ENCODE data around the gene ALKBH5.
A peak's percentile ranks its signal among the peaks of the same experiment; 100 is the strongest.

The ALKBH5 gene

DNA sequence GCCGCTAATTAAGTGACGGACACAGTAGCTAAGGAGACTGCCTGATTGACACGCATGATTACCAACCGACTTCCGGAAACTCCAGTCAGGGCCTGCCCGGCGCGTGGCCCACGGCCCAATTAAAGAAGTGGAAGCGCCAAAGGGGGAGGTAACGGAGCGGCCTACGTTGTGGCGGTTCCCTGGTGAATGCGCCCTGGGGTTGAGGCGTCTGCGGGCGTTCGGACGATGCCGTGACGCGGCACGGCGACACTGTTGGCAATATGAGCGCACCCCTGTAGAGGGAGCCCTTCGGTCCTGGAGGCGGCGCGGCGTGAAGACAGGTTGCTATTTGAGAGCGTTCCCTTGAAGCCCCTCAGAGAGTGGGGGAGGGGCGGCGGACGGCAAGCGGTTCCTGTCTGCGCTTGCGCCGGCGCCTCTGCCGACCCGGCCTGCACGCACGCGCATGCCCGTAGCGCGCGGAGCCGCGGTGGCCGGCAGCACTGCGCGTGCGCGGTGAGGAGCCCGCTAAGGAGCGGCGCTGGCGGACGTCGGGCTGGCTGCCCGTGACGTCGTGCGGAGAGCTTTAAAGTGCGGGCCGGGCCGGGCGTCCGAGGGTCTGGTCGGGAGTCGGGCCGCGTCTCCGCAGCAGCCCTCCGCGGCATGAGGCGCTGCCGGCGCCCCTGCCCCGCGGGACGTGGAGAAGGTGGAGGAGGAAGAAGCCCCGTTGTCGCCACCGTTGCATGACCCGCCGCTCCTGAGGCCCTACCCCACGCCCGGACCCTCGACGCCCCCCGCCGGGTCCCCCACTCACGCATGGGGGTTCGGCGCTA, at the start of gene ALKBH5:
ALKBH5 (plus strand) TSS at position 495 of the 809 bp plus-strand sequence. CDS start 416 bp downstream, outside the sequence.
- peak; percentile 96 for DNase-seq (ENCODE audit: low read depth)

DNA sequence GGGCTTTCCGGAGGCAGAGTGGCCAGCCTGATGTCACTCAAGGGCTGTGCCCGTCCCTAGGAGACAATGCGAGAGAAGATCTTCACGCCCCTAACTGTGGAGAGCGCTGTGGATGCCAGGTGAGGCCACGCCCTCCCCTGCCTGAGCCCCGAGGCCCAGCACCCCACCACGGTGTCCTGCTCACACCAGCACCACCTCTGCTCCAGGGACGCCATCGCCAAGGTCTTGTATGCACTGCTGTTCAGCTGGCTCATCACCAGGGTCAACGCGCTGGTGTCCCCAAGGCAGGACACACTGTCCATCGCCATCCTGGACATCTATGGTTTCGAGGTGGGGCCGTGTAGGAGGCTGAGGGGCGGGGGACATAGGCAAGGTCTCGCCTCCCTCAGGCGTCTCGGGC, 47.3 kb upstream of the ALKBH5 start:
- DNase-seq (ENCODE audit: low read depth), result no peak

DNA sequence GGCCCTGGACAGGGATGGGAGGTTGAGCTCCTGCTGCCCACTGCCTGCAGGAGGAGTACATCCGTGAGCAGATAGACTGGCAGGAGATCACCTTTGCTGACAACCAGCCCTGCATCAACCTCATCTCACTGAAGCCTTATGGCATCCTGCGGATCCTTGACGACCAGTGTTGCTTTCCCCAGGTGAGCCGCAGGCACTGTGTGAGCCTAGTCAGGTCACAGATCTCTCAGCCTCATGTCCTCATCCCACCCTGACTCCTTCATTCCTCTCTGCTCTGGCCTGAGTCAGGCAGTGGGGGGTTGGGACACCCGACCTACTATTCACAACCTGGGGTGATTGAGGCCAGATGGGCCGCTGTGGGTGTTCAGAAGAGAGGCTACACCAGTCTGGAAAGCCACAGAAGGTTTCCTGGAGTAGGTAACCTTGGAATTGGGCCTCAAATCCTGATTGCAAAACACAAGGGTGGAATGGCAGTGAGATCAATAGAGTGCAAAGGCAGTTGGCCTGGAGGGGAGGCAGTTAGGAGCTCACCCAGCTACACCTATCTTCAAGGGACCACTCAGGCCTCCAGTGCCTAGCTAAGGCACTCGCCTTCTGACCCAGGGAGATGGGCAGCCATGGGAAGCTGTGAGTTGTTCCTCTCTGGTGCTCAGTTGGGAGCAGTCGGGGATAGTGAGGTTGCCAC, 45.4 kb upstream of the ALKBH5 start:
- no peak for DNase-seq (ENCODE audit: low read depth)

- DNase-seq (ENCODE audit: low read depth), result no peak
These were observed 44.5 kb upstream of the ALKBH5 start for GRCh38 chr17:18139092-18139491.

DNA sequence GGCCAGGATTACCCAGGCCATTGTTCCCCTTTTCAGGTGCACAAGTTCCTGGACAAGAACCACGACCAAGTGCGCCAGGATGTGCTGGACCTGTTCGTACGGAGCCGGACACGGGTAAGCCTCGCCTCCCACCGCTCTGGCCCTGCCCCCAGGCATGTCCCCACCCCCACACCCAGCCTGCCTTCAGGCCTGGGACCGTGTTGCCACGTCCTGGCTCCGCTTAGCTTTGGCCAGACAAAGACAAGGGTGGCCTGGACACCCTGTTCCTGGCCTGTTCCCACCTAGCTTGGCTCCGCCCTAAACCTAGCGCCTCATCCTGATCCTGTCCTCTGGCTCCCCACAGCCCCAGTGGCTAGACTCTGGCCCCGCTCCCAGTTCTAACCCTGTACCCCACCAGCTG, 44.1 kb upstream of the ALKBH5 start:
- no peak for DNase-seq (ENCODE audit: low read depth)

DNA sequence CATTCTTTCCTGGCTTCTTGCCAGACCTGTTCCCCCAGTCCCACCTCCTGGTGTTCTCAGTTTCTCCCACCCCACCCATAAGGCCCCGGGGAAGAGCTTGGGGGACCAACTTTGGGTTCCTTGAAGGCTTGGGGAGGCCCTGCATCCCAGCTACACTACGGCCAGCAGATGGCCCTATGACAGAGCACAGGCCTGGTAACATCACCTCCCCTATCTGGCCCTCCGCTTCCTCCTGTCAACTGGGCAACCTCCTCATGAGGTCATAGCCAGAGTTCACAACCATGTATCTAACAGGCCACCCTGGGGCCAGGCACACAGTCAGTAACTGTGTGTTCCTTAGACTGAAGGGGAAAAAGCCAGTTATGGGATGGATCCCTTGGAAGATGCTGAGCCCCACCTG, 43.7 kb upstream of the ALKBH5 start:
- no peak for DNase-seq (ENCODE audit: low read depth)

DNA sequence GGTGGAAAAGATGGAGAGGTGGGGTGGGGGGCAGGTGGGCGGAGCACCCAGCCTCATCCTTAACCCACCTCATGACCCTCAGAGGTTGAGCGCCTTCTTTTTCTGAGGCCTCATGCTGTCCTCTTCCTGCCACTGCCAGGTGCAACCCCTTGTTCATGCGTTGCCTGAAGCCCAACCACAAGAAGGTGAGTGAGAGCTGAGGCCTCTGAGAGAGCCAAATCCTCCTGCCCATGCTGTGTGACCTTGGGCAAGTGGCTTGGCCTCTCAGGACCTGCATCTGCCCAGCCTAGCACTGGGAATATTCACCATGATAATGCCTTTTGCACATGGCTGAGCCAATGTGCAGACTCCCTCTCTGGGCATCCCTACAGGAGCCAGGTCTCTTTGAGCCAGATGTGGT, 43.0 kb upstream of the ALKBH5 start:
- no peak for DNase-seq (ENCODE audit: low read depth)

- DNase-seq (ENCODE audit: low read depth), result no peak
These were observed 42.3 kb upstream of the ALKBH5 start for GRCh38 chr17:18141210-18141803.

DNA sequence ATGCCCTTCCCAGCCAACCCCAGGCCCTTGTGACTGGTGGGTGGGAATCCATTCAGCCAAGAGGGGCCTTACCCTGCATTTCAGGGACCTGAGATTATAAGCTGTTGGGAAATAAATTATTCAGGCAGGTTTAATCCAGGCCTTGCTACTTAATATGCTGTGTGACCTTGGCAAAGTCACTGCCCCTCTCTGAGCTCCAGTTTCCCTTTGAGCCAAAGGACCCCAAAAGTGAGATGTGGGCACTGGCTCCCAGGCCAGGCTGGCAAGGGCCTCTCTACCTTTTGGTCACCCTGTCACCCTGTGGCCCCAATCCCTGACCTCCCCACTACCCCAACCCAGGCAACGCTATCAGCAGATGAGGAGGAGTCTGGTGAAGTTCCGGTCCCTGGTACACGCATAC, 41.2 kb upstream of the ALKBH5 start:
- DNase-seq (ENCODE audit: low read depth), result no peak

DNA sequence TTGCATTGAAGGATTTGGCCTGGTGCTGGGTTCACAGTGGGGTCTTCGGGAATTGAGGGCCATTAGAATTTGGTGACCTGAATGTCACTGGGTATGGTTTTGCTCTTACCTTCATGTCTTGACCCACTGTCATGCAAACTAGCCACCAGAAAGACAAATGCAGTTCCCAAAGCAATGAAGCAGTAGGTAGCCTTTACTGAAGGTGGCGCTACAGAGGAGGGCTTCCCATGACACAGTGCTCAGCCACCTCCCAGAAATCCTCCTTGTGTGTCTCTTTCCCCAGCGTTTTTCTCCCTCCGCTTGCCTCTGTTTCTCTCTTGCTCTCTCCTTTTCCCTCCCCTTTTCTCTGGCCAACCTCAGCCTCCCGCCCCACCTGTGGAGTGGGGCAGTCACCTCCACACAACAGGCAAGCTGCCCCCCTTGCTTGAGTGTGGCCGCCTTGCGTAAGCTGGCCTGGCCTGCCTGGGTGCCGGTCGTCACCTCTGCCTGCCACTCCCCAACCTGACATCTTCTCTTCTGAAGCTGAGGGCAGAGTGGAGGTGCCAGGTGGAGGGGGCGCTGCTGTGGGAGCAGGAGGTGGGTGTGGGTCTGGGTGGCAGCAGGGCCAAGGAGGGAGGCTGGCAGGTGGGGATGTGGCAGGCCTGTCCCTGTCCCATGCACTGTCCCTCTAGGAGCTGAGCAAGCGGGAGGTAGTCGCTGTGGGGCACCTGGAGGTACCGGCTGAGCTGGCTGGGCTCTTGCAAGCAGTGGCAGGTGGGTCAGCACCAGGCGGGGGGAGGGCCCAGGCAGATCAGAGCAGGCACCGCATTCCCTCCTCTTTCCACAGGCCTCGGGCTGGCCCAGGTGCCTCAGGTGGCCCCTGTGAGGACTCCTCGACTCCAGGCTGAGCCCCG, 40.3 kb upstream of the ALKBH5 start:
- DNase-seq (ENCODE audit: low read depth), result no peak

DNA sequence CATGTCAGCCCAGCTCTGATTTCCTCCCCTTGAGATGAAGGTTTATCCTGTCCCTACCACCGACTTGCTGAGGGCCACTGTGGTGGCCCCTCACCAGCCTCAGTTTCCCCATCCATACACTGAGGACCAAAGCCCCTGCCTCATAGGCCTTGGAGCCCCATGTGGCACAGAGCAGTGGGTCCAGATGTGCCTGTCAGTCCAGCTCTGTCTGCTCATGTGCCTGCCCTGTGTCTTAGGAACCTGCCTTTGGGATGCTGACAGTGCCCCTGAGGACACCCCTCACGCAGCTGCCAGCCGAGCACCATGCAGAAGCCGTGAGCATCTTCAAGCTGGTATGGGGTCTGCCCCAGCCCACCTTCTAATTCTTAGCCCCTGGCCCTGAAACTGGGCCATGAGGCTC, 39.4 kb upstream of the ALKBH5 start:
- DNase-seq (ENCODE audit: low read depth), result no peak

- DNase-seq (ENCODE audit: low read depth), result no peak
These were observed 38.8 kb upstream of the ALKBH5 start for GRCh38 chr17:18144855-18145254.

- DNase-seq (ENCODE audit: low read depth), result no peak
These were observed 37.8 kb upstream of the ALKBH5 start for GRCh38 chr17:18145811-18146210.

DNA sequence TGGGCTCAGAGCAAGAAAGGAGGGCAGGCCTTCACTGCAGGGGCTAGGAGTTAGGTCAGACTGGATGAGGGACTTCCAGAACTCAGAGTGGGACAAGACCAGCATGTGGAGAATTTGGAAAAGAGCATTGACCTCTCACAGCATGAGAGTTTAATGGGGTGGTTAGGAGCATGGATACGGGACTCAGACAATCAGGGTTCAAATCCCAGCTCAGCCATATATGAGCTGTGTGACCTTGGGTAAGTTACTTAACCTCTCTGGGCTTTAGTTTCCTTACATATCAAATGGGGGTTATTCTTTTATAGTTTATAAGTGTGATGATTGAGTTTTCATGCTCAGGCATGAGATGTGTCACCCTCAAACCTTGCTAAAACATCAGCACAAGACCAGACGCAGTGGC, 37.4 kb upstream of the ALKBH5 start:
- DNase-seq (ENCODE audit: low read depth), result no peak

- no peak for DNase-seq (ENCODE audit: low read depth)
These were observed 36.6 kb upstream of the ALKBH5 start for GRCh38 chr17:18146980-18147379.

DNA sequence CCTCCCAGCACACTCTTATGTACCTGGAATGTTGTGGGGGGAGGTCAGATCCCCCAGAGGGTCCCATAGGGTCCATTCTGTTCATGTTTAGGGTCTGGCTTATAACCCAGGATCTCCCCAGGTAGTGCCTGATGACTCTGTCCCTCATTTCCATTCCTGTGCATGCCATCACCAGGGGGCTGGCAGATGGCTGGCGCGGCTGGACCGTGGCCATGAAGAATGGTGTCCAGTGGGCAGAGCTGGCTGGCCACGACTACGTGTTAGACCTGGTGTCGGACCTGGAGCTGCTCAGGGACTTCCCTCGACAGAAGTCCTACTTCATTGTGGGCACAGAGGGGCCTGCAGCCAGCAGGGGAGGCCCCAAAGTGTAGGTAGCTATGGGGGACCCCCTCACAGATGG, 35.0 kb upstream of the ALKBH5 start:
- DNase-seq (ENCODE audit: low read depth), result no peak

DNA sequence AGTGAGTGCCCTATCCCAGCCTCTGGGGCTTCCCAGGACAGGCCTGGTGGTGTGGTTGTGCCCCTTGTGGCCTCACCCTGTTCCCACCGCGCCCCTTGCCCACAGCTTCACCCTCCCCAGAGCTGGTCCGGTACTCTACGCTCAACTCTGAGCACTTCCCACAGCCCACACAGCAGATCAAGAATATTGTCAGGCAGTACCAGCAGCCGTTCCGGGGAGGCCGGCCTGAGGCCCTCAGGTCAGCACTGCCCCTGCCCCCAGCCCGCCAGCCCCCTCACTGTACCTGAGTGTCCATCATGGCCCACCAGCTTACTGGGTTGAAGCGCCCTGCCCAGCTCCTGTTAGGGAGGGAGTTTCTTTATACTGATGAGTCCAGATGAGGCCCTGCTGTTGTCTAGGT, 32.3 kb upstream of the ALKBH5 start:
- DNase-seq (ENCODE audit: low read depth), result no peak

GRCh38 chr17:18155179-18155578, 28.4 kb upstream of the ALKBH5 start:
- no peak for DNase-seq (ENCODE audit: low read depth)

DNA sequence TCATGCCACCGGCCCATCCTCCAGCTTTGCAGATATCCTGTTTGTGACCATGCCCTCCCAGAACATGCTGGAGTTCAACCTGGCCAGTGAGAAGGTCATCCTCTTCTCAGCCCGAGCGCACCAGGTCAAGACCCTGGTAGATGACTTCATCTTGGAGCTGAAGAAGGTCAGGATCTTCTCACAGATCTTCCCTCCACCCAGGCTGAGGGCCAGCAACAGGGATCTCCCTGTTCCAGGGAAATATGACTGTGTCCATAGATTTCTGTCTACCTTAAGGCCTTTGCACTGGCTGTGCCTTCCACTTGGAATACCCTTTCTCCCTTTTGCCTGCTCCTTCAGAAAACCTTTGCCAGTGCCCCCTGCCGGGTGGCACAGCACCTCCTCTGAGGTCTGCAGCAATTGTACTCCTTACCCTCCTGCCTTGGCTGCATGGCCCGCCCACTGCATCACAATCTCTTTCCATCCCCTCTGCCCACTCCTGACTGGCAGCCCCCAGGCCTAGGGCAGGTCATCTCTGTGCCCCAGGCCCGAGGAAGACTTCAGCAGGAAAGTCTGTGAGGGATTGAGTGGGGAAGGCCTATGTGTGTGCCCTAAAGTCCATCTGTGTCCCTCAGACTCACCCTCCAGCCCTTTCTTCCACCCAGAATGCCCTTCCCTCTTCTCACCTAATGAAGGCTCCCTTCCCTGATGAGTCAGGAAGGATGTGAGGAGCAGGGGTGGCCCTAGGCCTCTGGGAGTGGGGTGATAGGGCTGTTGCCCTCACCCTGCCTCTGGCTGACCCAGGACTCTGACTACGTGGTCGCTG, 27.3 kb upstream of the ALKBH5 start:
- DNase-seq (ENCODE audit: low read depth), result no peak

DNA sequence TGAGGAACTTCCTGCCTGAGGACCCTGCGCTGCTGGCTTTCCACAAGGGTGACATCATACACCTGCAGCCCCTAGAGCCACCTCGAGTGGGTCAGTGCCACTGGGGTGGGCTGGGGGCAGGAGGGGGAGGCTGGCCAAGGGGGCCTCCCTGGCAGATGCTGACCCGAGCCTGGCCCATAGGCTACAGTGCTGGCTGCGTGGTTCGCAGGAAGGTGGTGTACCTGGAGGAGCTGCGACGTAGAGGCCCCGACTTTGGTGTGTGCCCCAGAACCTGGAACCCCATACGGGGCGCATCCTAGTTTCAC, 26.7 kb upstream of the ALKBH5 start:
- DNase-seq (ENCODE audit: low read depth), result no peak

DNA sequence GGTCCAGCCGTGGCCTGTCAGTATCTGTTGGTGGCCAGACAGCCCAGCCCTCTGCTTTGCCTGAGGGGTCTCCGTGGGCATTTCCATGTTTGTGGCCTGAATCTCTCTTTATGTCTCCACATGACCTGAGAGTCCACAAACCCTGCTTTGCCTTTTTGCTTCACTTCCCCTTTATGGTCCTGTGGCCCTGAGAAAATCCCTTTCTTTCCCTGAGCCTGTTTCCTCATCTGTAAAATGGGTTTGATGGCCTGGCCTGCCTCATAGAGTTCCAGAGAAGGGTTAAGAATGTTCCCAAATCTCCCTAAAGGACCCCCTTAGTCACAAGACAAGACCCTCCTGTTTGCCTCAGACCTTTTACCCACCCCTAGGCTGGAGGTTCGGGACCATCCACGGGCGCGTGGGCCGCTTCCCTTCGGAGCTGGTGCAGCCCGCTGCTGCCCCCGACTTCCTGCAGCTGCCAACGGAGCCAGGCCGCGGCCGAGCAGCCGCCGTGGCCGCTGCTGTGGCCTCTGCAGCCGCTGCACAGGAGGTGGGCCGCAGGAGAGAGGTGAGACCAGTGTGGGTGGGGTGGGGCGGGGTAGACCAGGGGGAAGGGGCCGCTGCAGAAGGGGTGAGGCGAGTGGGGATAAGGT, 26.2 kb upstream of the ALKBH5 start:
- DNase-seq (ENCODE audit: low read depth), result no peak

All from stimulated activated CD8-positive, alpha-beta memory T cell treated with anti-CD3 and anti-CD28 coated beads, Interleukin-4, amount 100 ng/mL, for 24 hours (primary cell).